T-helper 1 cell (primary cell): ENCODE results near the gene SUN1.
A peak's percentile ranks its signal among the peaks of the same experiment; 100 is the strongest.

Source experiments
- DNase-seq, 5 donors: peaks; one replicate each; pipeline ENCODE4 v3.0.0-alpha.2; 2012 to 2020

Gene SUN1

GRCh38 chr7:894164-894867 is 62.0 kb downstream of the SUN1 start:
- no peak for DNase-seq

DNA sequence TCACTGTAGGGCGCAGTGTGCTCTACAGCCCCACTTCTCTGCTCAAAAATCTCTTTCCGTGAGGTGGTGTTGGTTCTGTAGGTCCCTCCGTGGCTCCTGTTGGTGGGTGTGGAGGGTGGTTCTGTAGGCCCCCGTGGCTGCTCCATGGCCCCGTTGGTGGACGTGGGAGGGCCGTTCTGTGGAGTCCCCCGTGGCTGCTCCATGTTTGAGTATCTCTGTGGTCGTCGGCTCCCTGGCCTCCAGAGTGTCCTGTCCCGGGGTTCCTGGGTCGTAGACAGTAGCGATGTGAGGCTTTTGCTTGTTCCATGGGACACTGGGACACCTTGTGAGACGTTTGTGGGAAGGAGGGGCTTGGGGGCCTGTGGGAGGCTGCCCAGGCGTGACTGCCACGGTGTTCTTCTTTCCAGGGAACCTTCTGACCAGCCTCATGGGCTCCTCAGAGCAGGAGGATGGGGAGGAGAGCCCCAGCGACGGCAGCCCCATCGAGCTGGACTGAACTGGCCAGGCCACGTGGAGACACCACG is 62.7 kb downstream of the SUN1 start:
- peak in 1 of 5 donors; percentile 11 for DNase-seq

DNA sequence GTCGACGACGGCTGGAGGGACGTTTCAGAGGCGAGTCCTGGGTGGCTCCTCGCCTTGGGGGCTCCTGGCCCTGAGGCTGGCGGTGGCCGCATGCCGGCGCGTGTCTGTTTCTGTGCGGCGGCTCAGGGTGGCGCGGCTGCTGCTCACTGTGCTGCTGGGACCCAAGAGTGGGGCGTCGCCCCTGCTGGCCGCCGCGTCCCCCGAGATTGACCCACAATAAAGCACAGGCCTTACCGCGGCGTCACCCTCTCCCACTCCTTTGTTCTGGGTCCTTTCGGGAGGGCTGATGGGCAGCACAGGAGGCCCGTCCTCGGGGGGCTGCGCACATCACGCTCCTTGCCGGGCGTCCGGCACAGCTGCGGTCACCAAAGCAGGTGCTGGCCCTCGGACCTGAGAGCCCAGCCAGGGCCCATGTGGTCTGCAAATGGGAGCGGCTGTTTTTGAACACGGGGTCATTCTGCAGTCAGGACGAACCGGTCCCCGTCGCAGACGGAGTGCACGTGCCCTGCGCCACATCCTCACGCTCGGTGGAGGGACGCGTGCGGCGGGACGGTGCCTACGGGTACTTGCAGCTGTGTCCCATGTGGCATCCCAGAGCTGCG is 63.3 kb downstream of the SUN1 start:
- no peak for DNase-seq

DNA sequence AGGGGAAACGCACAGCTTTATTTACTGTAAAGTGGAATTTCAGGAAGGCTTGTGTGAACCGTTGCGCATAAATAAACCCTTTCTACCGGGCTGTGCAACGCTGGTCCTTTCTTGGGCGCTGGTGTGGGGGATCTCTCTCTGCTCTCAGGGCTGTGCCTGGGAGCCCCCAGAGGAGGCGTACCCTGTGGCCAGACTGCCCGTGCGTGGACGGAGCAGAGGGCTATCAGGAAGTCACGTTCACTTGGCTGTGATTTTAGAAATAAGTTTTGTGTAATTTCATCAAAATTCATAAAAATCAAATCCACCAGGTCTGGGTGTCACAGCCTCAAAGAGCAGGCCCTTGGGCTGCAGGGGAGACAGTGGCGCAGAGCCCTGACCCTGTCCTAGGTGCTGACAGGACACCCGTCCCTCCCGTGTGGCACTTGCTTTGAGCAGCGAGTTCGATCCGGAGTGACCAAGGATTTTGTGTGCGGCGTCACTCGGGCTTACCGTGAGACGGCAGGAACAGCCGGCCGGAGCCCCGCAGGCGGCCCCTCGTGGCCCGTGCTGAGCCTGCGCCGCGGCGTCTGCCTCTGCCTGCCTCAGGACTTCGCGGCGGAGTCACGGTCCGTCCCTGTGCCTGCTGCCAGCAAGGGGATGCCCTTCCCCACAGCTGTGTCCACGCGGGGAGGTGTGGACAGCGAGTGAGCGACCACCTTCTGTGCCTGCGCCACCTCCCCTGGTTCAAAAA is 64.2 kb downstream of the SUN1 start:
- no peak for DNase-seq

GRCh38 chr7:897086-897485 is 64.8 kb downstream of the SUN1 start:
- DNase-seq = no peak

GRCh38 chr7:897771-898376 is 65.6 kb downstream of the SUN1 start:
- no peak for DNase-seq

- DNase-seq = no peak
Observed at GRCh38 chr7:898460-898854, 66.2 kb downstream of the SUN1 start.

- DNase-seq = no peak
Observed at GRCh38 chr7:898855-899681, 66.8 kb downstream of the SUN1 start.

DNA sequence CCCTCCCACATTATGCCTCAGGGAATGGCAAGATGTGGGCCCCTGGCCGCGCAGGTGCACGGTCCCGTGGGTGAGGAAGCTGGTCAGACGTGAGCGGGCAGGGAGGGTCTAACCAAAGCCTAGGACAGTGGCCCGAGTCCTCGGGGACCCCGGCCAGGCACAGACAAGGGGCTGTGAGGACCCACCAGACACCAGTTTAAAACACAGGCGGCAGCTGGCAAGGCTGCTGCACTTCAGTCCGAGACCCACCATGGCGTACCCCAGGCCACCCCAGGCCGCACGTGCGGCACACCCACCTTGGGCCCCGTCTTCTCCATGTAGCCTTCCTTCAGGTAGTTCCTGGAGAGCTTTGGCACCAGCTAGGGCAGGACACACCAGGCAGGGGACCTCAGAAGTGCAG is 67.5 kb downstream of the SUN1 start:
- DNase-seq = no peak

- DNase-seq = no peak
Observed at GRCh38 chr7:900331-901040, 68.2 kb downstream of the SUN1 start.

GRCh38 chr7:901041-901387 is 68.7 kb downstream of the SUN1 start:
- DNase-seq = no peak

DNA sequence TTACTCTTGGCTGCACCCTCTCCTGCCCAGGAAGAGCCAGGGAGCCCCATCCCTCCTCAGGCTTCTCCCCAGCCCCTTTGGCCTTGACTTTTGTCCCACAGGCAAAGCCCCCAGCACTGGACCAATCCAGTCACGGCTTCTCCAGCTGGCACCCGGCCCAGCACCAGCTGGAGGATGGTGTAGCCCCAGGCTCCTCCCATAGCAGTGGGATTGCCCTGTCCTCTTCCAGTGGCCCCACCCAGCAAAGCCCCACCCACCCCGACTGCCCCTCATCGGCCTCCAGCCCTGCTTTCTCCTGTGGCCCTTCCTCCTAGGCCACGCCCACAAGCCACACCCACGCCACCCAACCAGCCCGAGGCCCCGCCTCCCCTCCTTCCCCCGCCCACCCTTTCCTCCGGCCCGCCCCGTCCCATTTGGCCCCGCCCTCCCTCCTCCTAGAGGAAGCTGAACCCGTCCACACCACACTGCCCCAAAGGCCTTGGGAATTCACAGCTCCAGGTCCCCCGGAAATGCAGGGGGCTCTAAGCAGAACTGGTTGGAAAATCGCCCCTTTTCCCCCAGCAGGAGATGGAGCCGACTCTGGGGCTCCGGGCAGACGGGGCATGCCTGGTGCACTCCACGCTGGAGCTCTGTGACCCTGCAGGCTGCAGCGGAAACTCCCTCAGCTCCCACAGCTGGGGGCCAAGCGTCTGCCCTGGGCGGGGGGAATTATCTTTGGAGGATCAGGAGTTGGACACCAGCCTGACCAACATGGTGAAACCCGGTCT is 69.3 kb downstream of the SUN1 start:
- DNase-seq = peak in 2 of 5 donors; percentile 22 to 38

DNA sequence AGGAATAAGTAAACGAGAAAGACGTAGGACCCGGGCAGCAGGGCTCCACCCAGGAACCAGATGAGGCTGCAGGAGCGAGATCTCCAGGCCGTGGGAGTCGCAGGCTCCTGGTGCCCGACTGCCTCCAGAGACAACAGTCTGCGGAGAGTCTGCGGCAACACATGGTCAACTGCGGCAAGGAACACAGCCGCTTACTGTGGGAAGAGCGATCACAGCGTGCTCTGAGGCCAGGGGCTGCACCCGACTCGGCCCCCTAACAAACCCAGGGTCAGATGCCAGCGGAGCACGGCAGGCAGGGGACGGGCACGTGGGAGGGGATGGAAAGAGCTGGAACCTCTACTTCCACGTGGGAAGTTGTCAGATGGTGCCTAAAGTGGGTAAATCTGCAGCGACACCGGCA is 70.7 kb downstream of the SUN1 start:
- DNase-seq = no peak

GRCh38 chr7:903921-904755 is 71.9 kb downstream of the SUN1 start:
- no peak for DNase-seq

GRCh38 chr7:904847-905246 is 72.6 kb downstream of the SUN1 start:
- DNase-seq = no peak

- DNase-seq = no peak
Observed at GRCh38 chr7:906776-907157, 74.5 kb downstream of the SUN1 start.

DNA sequence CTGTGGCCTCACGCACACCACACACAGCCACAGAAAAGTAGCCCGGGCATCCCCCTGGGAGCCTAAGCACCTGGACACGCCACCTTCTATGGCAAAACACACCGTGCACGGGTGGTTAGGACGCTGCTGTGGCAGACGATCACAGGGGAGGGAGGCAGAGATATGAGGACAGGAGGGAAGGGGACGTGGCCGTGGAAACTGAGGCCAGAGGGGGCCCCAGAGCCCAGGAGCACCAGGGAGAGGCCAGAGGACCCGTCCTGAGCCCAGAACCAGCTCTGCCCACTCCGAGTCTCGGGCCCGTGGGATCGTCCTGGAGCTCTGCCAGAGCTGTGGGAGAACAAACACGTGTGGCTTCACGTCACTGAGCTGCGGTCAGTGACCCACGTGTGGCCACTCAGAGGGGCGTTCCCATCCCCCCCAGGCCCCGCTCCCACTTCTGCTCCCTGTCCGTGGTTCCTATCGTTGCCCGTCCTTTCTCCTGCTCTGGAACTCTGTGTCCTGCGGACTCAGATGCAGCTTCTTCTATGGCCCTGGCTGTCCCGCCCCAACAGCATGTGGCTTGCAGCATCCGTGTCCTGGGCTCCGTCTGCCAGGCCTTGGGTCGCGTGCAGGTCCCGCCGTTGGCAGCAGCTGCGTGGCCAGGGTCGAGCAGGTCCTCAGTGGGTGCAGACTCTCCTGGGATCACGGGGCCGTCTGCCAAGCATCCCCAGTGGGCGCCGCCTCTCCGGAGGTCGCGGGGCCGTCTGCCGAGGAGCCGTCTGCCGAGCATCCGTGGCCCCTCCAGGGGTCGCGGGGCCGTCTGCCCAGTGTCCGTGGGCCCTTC is 75.1 kb downstream of the SUN1 start:
- DNase-seq = no peak

DNA sequence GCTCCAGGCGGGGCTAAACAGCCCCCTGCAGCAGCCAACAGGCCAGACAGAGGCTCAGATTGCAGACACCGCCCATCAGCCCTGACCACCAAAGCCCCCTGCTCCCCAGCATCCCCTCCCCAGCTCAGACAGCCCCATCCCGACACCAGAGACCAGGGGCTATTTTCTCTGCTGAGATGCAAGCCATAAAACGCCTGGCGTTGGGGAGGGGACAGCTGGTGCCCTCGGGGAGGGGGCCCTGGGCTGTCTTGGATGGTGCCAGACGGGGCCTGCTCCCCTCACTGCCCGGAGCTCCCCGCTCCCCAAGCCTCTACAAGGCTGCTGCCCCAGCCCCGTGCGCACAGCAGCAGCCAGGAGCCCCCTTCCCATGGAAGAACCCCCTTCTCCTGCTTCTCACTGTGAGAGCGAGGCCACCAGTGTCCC is 75.9 kb downstream of the SUN1 start:
- no peak for DNase-seq
